GM23338 (cell line): ENCODE data around the gene JAKMIP1. TPM values are rescaled to one million over a fixed set of nuclear protein-coding genes. Genes with fewer than 3 reads are reported as not detected.

Experiments
- ATAC-seq: fragments of 200-7000 bp; cut with Tn5 transposase; 3 replicates; pipeline ENCODE4 v1.9.1; 2020
- DNase-seq: peaks from one replicate; pipeline ENCODE4 v3.0.0-alpha.2; 2015; ENCODE audit warnings: low spot score
- H2AFZ ChIP-seq: fragments of 200-600 bp; sonication (generic); 2 replicates; pipeline ENCODE4 v1.8.0; 2016; ENCODE audit warnings: antibody characterized with exemption, mild to moderate bottlenecking, moderate library complexity
- H3F3A ChIP-seq: fragments of 200-600 bp; sonication (generic); replicated peaks from 2 replicates; pipeline ENCODE4 v1.8.0; 2017; ENCODE audit warnings: antibody characterized with exemption, mixed run types, low read depth
- H3K27ac ChIP-seq: fragments of 200-600 bp; sonication (generic); 2 replicates; pipeline ENCODE4 v1.6.1; 2016; ENCODE audit warnings: low read depth
- H3K27me3 ChIP-seq: fragments of 200-600 bp; sonication (generic); 2 replicates; pipeline ENCODE4 v1.8.0; 2016; ENCODE audit warnings: mild to moderate bottlenecking, mixed run types, moderate library complexity; ENCODE audit not compliant: insufficient read depth
- H3K36me3 ChIP-seq: fragments of 200-600 bp; sonication (generic); 2 replicates; pipeline ENCODE4 v1.8.0; 2016; ENCODE audit warnings: mild to moderate bottlenecking; ENCODE audit not compliant: insufficient read depth
- H3K4me1 ChIP-seq: fragments of 200-600 bp; sonication (generic); 2 replicates; pipeline ENCODE4 v1.8.0; 2016; ENCODE audit warnings: mild to moderate bottlenecking, moderate library complexity; ENCODE audit not compliant: insufficient read depth
- H3K4me2 ChIP-seq: fragments of 200-600 bp; sonication (generic); 2 replicates; pipeline ENCODE4 v1.7.1; 2017; ENCODE audit warnings: mixed run types
- H3K4me3 ChIP-seq: fragments of 200-600 bp; sonication (generic); 2 replicates; pipeline ENCODE4 v1.6.1; 2016; ENCODE audit warnings: mixed run types
- H3K79me2 ChIP-seq: fragments of 200-600 bp; sonication (generic); replicated peaks from 2 replicates; pipeline ENCODE4 v1.8.0; 2017; ENCODE audit warnings: mild to moderate bottlenecking; ENCODE audit not compliant: insufficient read depth
- H3K9me2 ChIP-seq: fragments of 200-600 bp; sonication (generic); 2 replicates; pipeline ENCODE4 v1.8.0; 2017; ENCODE audit not compliant: insufficient read depth
- H4K20me1 ChIP-seq: fragments of 200-600 bp; sonication (generic); replicated peaks from 2 replicates; pipeline ENCODE4 v1.8.0; 2017; ENCODE audit warnings: mild to moderate bottlenecking; ENCODE audit not compliant: insufficient read depth
- H3K27ac Mint-ChIP-seq: 2 replicates; pipeline ENCODE4 v1.8.0; 2020; ENCODE audit warnings: inconsistent platforms, mild to moderate bottlenecking, moderate library complexity, mixed read lengths
- H3K27me3 Mint-ChIP-seq: 3 replicates; pipeline ENCODE4 v1.8.0; 2022; ENCODE audit warnings: low read depth, mild to moderate bottlenecking, moderate library complexity, mixed read lengths, inconsistent platforms; ENCODE audit not compliant: insufficient read depth, poor library complexity
- H3K36me3 Mint-ChIP-seq: 3 replicates; pipeline ENCODE4 v1.8.0; 2021; ENCODE audit warnings: low read depth, mild to moderate bottlenecking, inconsistent platforms, moderate library complexity, mixed read lengths
- H3K4me1 Mint-ChIP-seq: 3 replicates; pipeline ENCODE4 v1.8.0; 2020; ENCODE audit warnings: mild to moderate bottlenecking, inconsistent platforms, mixed read lengths
- H3K4me3 Mint-ChIP-seq: 3 replicates; pipeline ENCODE4 v1.8.0; 2021; ENCODE audit warnings: moderate library complexity, mild to moderate bottlenecking, inconsistent platforms, mixed read lengths
- H3K9me3 Mint-ChIP-seq: 3 replicates; pipeline ENCODE4 v1.8.0; 2020; ENCODE audit warnings: moderate library complexity, mild to moderate bottlenecking, inconsistent platforms, mixed read lengths
- CREB1 ChIP-seq: fragments of 250-450 bp; sonication (Bioruptor Pico); IDR thresholded peaks from 2 replicates; pipeline ENCODE4 v1.5.0; 2020; ENCODE audit warnings: low read depth, mild to moderate bottlenecking, moderate library complexity
- CTCF ChIP-seq, 2 experiments: fragments of 200-600 bp in 1 of 2; sonication (generic) in 1 of 2; conservative IDR thresholded peaks; 2 replicates each; pipeline versions ENCODE4 v1.5.1 to v1.6.1; 2016 to 2017; ENCODE audit warnings: antibody characterized with exemption in 2 of 2, low read depth in 2 of 2, mild to moderate bottlenecking in 2 of 2, moderate library complexity in 1 of 2
- EZH2 ChIP-seq: fragments of 200-600 bp; sonication (generic); IDR thresholded peaks from one replicate; pipeline ENCODE4 v1.8.0; 2017; ENCODE audit warnings: antibody characterized with exemption, mild to moderate bottlenecking, low read depth; ENCODE audit not compliant: unreplicated experiment
- EZH2phosphoT487 ChIP-seq: fragments of 200-600 bp; sonication (generic); IDR thresholded peaks from one replicate; pipeline ENCODE4 v1.8.1; 2018; ENCODE audit warnings: antibody characterized with exemption; ENCODE audit not compliant: unreplicated experiment
- JUNB ChIP-seq: IDR thresholded peaks from one replicate; pipeline ENCODE4 v1.6.1; 2016; ENCODE audit warnings: antibody characterized with exemption; ENCODE audit not compliant: unreplicated experiment
- NANOG ChIP-seq: IDR thresholded peaks from 2 replicates; pipeline ENCODE4 v1.6.1; 2016; ENCODE audit warnings: antibody characterized with exemption, borderline replicate concordance
- POLR2AphosphoS5 ChIP-seq: IDR thresholded peaks from 2 replicates; pipeline ENCODE4 v1.6.1; 2016; ENCODE audit warnings: antibody characterized with exemption, low read depth
- REST ChIP-seq: IDR thresholded peaks from one replicate; pipeline ENCODE4 v1.6.1; 2018; ENCODE audit warnings: antibody characterized with exemption; ENCODE audit not compliant: unreplicated experiment
- STAT1 ChIP-seq: IDR thresholded peaks from one replicate; pipeline ENCODE4 v1.6.1; 2016; ENCODE audit warnings: antibody characterized with exemption; ENCODE audit not compliant: unreplicated experiment
- ZNF114 ChIP-seq: fragments of 250-450 bp; sonication (Bioruptor Pico); IDR thresholded peaks from 2 replicates; pipeline ENCODE4 v1.5.0; 2020; ENCODE audit warnings: mild to moderate bottlenecking, moderate library complexity
- ZNF331 ChIP-seq: fragments of 250-450 bp; sonication (Bioruptor Pico); IDR thresholded peaks from 2 replicates; pipeline ENCODE4 v1.5.0; 2020; ENCODE audit warnings: low read depth, mild to moderate bottlenecking, moderate library complexity
- polyA plus RNA-seq: library from polyadenylated mRNA; unstranded; fragments of >200 nt; fragmentation: Nextera tagmentation; extraction: Ambion mirVana; gene quantifications from 2 replicates; pipeline ENCODE4 v1.2.1, GENCODE V29; 2016
- total RNA-seq: library from RNA; depleted of rRNA; stranded (reverse); fragments of >200 nt; shearing (Covaris generic); gene quantifications from 2 replicates; pipeline ENCODE4 v1.2.3, GENCODE V29; 2014
- TF ChIP-seq, protein P1 (sequence below): fragments of 250-450 bp; sonication (Bioruptor Pico); IDR thresholded peaks from 2 replicates; pipeline ENCODE4 v1.5.0; 2020; ENCODE audit warnings: mild to moderate bottlenecking, moderate library complexity
- TF ChIP-seq, protein P2 (sequence below): IDR thresholded peaks from 2 replicates; pipeline ENCODE4 v1.6.1; 2016; ENCODE audit warnings: antibody characterized with exemption

JAKMIP1 gene
- total and polyA plus RNA-seq, 2 experiments from 2014 or later: 4.6 to 5.1 TPM

DNA sequence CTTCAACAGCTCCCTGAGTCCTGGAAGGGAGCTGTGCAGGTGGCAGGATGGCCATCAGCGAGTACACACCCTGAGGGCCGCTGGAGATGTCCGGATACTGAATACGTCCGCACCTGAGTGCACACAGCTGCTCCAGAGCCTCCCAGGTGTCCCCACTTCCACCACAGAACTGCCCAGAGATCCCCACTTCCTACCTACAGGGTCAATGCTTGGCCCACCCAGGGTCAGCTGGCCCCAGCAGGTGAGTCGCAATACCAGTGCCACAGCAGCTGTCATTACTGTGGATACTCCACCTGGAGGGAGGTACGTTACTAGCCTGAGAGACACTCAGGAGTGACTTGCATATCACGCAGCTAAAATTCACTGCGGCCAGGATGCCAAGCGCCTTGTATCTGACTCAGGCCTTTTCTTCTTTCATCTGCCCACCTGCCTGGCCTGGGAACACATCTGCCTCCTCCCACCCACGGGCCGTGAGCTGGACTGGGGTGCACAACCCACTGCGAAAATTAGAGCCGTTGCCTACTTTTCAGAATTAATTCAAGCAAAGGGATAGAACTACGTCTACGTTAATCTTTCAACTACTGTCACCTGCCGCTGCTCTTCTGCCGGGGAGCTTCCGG is 191.5 kb downstream of the JAKMIP1 start:
- ATAC-seq (no peak), DNase-seq (no peak)
- H3K36me3 Mint-ChIP-seq: no peaks in the 10 kb centered on the region
- H3K27ac Mint-ChIP-seq: no peak overlapping the region
- H3K4me1 ChIP-seq: peaks cover 7% of the 10 kb centered on the region; the same call in 1 of the 2 replicates
- no peaks in the 10 kb centered on the region for H3K79me2 ChIP-seq
- H2AFZ ChIP-seq: no peak overlapping the region
- peaks cover 25% of the 10 kb centered on the region for H3K4me1 Mint-ChIP-seq
- H3K9me2 ChIP-seq: no peaks in the 10 kb centered on the region
- no peaks in the 10 kb centered on the region; the same call in 2 of the 3 replicates for H3K9me3 Mint-ChIP-seq
- H3K27me3 ChIP-seq: no peaks in the 10 kb centered on the region
- H3K27me3 Mint-ChIP-seq: peaks cover 18% of the 10 kb centered on the region
- H3K36me3 ChIP-seq: no peaks in the 10 kb centered on the region
- no peak overlapping the region for H3K4me2 ChIP-seq
- H4K20me1 ChIP-seq: no peaks in the 10 kb centered on the region
- no peak overlapping the region; the same call in 1 of the 2 replicates for H3K4me3 ChIP-seq
- no peak overlapping the region for H3K4me3 Mint-ChIP-seq
- H3K27ac ChIP-seq: no peak overlapping the region
- H3F3A ChIP-seq: no peaks in the 10 kb centered on the region
- TF ChIP-seq ZNF331 (CRISPR knock-in tag) (no peak), JUNB (no peak), POLR2AphosphoS5 (no peak), CREB1 (CRISPR knock-in tag) (no peak), REST (no peak), STAT1 (no peak), NANOG (no peak), ZNF114 (no peak), EZH2 (no peak), EZH2phosphoT487 (no peak), CTCF (conservative IDR thresholded peaks at IDR 0.05; ENCODE audit: low read depth in 2 of 2) (no peak)
- TF ChIP-seq, protein P1, sequence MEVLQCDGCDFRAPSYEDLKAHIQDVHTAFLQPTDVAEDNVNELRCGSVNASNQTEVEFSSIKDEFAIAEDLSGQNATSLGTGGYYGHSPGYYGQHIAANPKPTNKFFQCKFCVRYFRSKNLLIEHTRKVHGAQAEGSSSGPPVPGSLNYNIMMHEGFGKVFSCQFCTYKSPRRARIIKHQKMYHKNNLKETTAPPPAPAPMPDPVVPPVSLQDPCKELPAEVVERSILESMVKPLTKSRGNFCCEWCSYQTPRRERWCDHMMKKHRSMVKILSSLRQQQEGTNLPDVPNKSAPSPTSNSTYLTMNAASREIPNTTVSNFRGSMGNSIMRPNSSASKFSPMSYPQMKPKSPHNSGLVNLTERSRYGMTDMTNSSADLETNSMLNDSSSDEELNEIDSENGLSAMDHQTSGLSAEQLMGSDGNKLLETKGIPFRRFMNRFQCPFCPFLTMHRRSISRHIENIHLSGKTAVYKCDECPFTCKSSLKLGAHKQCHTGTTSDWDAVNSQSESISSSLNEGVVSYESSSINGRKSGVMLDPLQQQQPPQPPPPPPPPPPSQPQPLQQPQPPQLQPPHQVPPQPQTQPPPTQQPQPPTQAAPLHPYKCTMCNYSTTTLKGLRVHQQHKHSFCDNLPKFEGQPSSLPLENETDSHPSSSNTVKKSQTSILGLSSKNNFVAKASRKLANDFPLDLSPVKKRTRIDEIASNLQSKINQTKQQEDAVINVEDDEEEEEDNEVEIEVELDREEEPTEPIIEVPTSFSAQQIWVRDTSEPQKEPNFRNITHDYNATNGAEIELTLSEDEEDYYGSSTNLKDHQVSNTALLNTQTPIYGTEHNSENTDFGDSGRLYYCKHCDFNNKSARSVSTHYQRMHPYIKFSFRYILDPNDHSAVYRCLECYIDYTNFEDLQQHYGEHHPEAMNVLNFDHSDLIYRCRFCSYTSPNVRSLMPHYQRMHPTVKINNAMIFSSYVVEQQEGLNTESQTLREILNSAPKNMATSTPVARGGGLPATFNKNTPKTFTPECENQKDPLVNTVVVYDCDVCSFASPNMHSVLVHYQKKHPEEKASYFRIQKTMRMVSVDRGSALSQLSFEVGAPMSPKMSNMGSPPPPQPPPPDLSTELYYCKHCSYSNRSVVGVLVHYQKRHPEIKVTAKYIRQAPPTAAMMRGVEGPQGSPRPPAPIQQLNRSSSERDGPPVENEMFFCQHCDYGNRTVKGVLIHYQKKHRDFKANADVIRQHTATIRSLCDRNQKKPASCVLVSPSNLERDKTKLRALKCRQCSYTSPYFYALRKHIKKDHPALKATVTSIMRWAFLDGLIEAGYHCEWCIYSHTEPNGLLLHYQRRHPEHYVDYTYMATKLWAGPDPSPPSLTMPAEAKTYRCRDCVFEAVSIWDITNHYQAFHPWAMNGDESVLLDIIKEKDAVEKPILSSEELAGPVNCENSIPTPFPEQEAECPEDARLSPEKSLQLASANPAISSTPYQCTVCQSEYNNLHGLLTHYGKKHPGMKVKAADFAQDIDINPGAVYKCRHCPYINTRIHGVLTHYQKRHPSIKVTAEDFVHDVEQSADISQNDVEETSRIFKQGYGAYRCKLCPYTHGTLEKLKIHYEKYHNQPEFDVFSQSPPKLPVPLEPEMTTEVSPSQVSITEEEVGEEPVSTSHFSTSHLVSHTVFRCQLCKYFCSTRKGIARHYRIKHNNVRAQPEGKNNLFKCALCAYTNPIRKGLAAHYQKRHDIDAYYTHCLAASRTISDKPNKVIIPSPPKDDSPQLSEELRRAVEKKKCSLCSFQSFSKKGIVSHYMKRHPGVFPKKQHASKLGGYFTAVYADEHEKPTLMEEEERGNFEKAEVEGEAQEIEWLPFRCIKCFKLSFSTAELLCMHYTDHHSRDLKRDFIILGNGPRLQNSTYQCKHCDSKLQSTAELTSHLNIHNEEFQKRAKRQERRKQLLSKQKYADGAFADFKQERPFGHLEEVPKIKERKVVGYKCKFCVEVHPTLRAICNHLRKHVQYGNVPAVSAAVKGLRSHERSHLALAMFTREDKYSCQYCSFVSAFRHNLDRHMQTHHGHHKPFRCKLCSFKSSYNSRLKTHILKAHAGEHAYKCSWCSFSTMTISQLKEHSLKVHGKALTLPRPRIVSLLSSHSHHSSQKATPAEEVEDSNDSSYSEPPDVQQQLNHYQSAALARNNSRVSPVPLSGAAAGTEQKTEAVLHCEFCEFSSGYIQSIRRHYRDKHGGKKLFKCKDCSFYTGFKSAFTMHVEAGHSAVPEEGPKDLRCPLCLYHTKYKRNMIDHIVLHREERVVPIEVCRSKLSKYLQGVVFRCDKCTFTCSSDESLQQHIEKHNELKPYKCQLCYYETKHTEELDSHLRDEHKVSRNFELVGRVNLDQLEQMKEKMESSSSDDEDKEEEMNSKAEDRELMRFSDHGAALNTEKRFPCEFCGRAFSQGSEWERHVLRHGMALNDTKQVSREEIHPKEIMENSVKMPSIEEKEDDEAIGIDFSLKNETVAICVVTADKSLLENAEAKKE (CRISPR knock-in tag): no peak
- TF ChIP-seq, protein P2, sequence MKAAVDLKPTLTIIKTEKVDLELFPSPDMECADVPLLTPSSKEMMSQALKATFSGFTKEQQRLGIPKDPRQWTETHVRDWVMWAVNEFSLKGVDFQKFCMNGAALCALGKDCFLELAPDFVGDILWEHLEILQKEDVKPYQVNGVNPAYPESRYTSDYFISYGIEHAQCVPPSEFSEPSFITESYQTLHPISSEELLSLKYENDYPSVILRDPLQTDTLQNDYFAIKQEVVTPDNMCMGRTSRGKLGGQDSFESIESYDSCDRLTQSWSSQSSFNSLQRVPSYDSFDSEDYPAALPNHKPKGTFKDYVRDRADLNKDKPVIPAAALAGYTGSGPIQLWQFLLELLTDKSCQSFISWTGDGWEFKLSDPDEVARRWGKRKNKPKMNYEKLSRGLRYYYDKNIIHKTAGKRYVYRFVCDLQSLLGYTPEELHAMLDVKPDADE: no peak
